PC-3 (cell line): ENCODE measurements around the gene MROH2A. TPM values are rescaled to one million over a fixed set of nuclear protein-coding genes. Genes with fewer than 3 reads are reported as not detected.
A peak's percentile ranks its signal among the peaks of the same experiment; 100 is the strongest.

ENCODE experiments used
- ATAC-seq: fragments of 200-7000 bp; cut with Tn5 transposase; 2 replicates; pipeline ENCODE4 v1.9.1; 2020; ENCODE audit warnings: mild to moderate bottlenecking, moderate library complexity
- BruUV-seq: library from RNA; stranded (reverse); fragments of 400-500 nt; replicated peaks from 2 replicates; lab custom pipeline; 2021; lab: Mats Ljungman, UMichigan
- CTCF ChIA-PET: fragments of 300-600 bp; sonication (Branson Sonifier 250); formaldehyde crosslinking; loops from one replicate; lab custom pipeline; 2022; ENCODE audit warnings: antibody characterized with exemption; lab: Charles Lee
- POLR2A ChIA-PET: fragments of 300-600 bp; sonication (Branson Sonifier 250); formaldehyde crosslinking; loops from one replicate; lab custom pipeline; 2022; ENCODE audit warnings: antibody characterized with exemption; ENCODE audit not compliant: unreplicated experiment; lab: Charles Lee
- DNase-seq: peaks from one replicate; pipeline ENCODE4 v3.0.0-alpha.2; 2015
- H2AFZ ChIP-seq: fragments of 300-600 bp; sonication (generic); 2 replicates; pipeline ENCODE4 v1.6.0; 2016; ENCODE audit warnings: antibody characterized with exemption, low read length
- H3F3A ChIP-seq: fragments of 300-600 bp; sonication (generic); one replicate; pipeline ENCODE4 v1.6.0; 2017; ENCODE audit warnings: antibody characterized with exemption, low read length, control low read depth, mild to moderate bottlenecking; ENCODE audit not compliant: unreplicated experiment
- H3K27ac ChIP-seq: fragments of 300-600 bp; sonication (generic); 2 replicates; pipeline ENCODE4 v1.5.1; 2016; ENCODE audit warnings: mild to moderate bottlenecking, low read length
- H3K27me3 ChIP-seq: fragments of 300-600 bp; sonication (generic); 2 replicates; pipeline ENCODE4 v1.6.1; 2016; ENCODE audit warnings: low read length, mixed read lengths
- H3K36me3 ChIP-seq: fragments of 300-600 bp; sonication (generic); 2 replicates; pipeline ENCODE4 v1.6.1; 2016; ENCODE audit warnings: low read depth, mixed run types, low read length, mixed read lengths
- H3K4me1 ChIP-seq: fragments of 300-600 bp; sonication (generic); 2 replicates; pipeline ENCODE4 v1.5.1; 2016; ENCODE audit warnings: low read length; ENCODE audit not compliant: insufficient read depth
- H3K4me2 ChIP-seq: fragments of 300-600 bp; sonication (generic); 2 replicates; pipeline ENCODE4 v1.6.0; 2016; ENCODE audit warnings: low read length
- H3K4me3 ChIP-seq: fragments of 300-600 bp; sonication (generic); 2 replicates; pipeline ENCODE4 v1.5.1; 2016; ENCODE audit warnings: mild to moderate bottlenecking, low read length, mixed read lengths
- H3K79me2 ChIP-seq: fragments of 300-600 bp; sonication (generic); 2 replicates; pipeline ENCODE4 v1.6.1; 2017; ENCODE audit warnings: low read length, mixed read lengths
- H3K9ac ChIP-seq: fragments of 300-600 bp; sonication (generic); 2 replicates; pipeline ENCODE4 v1.6.0; 2016; ENCODE audit warnings: mild to moderate bottlenecking, low read length
- H3K9me2 ChIP-seq: fragments of 300-600 bp; sonication (generic); replicated peaks from 2 replicates; pipeline ENCODE4 v1.6.1; 2016; ENCODE audit warnings: mixed run types, low read length, mixed read lengths
- H3K9me3 ChIP-seq: fragments of 300-600 bp; sonication (generic); 2 replicates; pipeline ENCODE4 v1.6.1; 2016; ENCODE audit warnings: low read length, mixed read lengths
- H4K20me1 ChIP-seq: fragments of 300-600 bp; sonication (generic); 2 replicates; pipeline ENCODE4 v1.6.1; 2016; ENCODE audit warnings: low read length, mixed read lengths
- EZH2 ChIP-seq: fragments of 300-600 bp; sonication (generic); IDR thresholded peaks from one replicate; pipeline ENCODE4 v1.6.1; 2017; ENCODE audit warnings: antibody characterized with exemption, mild to moderate bottlenecking, low read length; ENCODE audit not compliant: unreplicated experiment
- EZH2phosphoT487 ChIP-seq: fragments of 300-600 bp; sonication (generic); IDR thresholded peaks from 2 replicates; pipeline ENCODE4 v1.6.1; 2018; ENCODE audit warnings: mild to moderate bottlenecking, antibody characterized with exemption, low read length, borderline replicate concordance
- intact Hi-C: fragments of 100-400 bp; cut with micrococcal nuclease; formaldehyde crosslinking; loops from 2 replicates; pipeline ENCODE4 v1.9.0; 2023
- total RNA-seq: library from RNA; depleted of rRNA; stranded (reverse); fragments of >200 nt; gene quantifications from 2 replicates; pipeline ENCODE4 v1.2.3, GENCODE V29; 2014
- TF ChIP-seq, protein P1 (sequence below): fragments of 300-600 bp; sonication (generic); conservative IDR thresholded peaks from 2 replicates; pipeline ENCODE4 v1.5.1; 2017; ENCODE audit warnings: antibody characterized with exemption, low read depth, mild to moderate bottlenecking, low read length

Gene MROH2A
- total RNA-seq, 1 experiment from 2014 or later: not detected

DNA sequence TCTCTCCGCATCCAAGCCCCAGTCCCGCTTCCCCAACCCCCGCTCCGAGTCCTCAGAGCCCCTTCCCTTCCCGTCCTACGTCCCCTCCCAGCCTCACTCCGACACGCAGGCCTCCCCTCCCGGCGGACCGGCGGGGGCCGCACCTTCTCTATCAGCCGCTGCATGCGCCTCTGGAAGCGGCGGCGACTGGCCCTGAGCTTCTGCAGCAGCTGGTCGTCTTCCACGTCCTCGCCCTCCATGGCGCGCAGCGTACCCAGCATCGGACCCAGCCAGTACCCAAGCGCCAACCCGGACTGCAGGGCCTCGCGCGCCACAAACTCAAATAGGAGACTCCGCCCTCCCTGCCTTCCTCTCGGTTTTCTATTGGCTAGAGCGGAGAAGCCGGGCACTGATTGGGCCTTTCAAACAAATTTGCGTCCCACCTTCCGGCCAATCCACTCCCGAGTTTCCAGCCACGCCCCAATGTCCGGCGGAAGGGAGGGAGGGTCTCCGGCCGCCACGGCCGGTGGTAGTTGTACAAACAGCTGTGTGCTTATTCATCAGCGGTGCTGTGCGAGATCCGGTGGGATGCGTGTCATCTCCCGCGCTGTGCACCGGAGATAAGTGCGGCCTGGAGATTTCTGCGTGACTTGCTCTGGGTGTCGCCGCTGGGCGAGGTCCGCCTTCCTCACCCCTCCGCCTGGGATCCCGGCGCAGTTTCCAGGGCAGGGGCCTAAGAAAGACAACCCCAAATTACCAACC is 76.3 kb downstream of the MROH2A start, which contains the start of gene HJURP:
Gene HJURP, minus strand, starts transcription at position 295 of the 741 bp plus-strand sequence. Its CDS starts 35 bp downstream, at position 260.
- ChIA-PET POLR2A (no interaction called here), CTCF (no interaction called here)
- no TSS peak for BruUV-seq
- Histone ChIP-seq H3K27me3 (no peaks in the 10 kb centered on the region), H3K4me1 (peaks cover 26% of the 10 kb centered on the region), H3K9me3 (no peaks in the 10 kb centered on the region), H3K9ac (peak within 1 kb of the TSS; percentile 95), H3K9me2 (no peaks in the 10 kb centered on the region), H3K4me3 (peak within 1 kb of the TSS; percentile 98), H3F3A (no peaks in the 10 kb centered on the region), H3K79me2 (peaks cover 49% of the 10 kb centered on the region), H3K4me2 (peak within 1 kb of the TSS; percentile 93), H4K20me1 (peaks cover 34% of the 10 kb centered on the region), H3K36me3 (peaks cover 40% of the 10 kb centered on the region), H2AFZ (peak within 1 kb of the TSS; percentile 85), H3K27ac (peak within 1 kb of the TSS; percentile 66)
- peak; percentile 88 for ATAC-seq
- intact Hi-C loops: loop anchor here (2.0 to 5.0 kb wide), 3 partner anchors 60 to 372 kb away; no protein-coding TSS in a partner anchor
- no peak for TF ChIP-seq EZH2
- TF ChIP-seq, protein P1, sequence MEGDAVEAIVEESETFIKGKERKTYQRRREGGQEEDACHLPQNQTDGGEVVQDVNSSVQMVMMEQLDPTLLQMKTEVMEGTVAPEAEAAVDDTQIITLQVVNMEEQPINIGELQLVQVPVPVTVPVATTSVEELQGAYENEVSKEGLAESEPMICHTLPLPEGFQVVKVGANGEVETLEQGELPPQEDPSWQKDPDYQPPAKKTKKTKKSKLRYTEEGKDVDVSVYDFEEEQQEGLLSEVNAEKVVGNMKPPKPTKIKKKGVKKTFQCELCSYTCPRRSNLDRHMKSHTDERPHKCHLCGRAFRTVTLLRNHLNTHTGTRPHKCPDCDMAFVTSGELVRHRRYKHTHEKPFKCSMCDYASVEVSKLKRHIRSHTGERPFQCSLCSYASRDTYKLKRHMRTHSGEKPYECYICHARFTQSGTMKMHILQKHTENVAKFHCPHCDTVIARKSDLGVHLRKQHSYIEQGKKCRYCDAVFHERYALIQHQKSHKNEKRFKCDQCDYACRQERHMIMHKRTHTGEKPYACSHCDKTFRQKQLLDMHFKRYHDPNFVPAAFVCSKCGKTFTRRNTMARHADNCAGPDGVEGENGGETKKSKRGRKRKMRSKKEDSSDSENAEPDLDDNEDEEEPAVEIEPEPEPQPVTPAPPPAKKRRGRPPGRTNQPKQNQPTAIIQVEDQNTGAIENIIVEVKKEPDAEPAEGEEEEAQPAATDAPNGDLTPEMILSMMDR: no peak
- TF ChIP-seq EZH2phosphoT487: no peak
- DNase-seq: peak; percentile 97

DNA sequence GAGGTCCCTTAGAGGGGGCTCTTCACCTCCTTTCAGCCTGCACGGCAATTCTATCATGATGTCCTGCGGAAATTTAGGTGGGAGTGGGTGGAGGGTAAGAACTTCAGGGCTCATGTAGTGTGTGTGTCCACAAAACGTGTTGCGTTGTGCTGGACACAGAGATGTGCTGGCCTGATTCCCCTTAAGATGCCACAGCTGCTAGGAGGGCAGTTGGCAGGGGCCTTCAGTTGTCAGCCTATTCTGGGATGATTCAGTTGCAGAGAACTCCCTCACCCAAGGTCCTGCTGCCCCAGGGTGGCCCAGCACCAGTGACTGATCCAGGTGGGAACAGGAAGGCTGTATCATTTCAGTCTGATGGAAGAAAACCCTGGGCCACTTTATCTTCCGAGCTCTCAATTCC is 77.2 kb downstream of the MROH2A start:
- peaks cover 31% of the 10 kb centered on the region for H3K36me3 ChIP-seq

More for the DNA sequence above, 77.2 kb downstream of the MROH2A start:
- no peak overlapping the region for H3K9ac ChIP-seq
- TF ChIP-seq, protein P1: no peak
- TF ChIP-seq EZH2 (no peak), EZH2phosphoT487 (no peak)
- CTCF ChIA-PET: no interaction called here
- H3K27me3 ChIP-seq: no peaks in the 10 kb centered on the region
- intact Hi-C loops: loop anchor here (2.0 kb wide), 1 partner anchor 59 kb away; no protein-coding TSS in a partner anchor
- peak overlapping the region; percentile 98; the same call in 1 of the 2 replicates for H3K4me3 ChIP-seq
- peaks cover 26% of the 10 kb centered on the region for H4K20me1 ChIP-seq
- DNase-seq (no peak), ATAC-seq (no peak)
- peak overlapping the region; percentile 93 for H3K4me2 ChIP-seq
- H2AFZ ChIP-seq: peak overlapping the region; percentile 85; the same call in 1 of the 2 replicates
- H3K27ac ChIP-seq: peak overlapping the region; percentile 66
- no TSS peak for BruUV-seq
- H3K9me3 ChIP-seq: no peaks in the 10 kb centered on the region
- peaks cover 40% of the 10 kb centered on the region for H3K79me2 ChIP-seq
- peaks cover 26% of the 10 kb centered on the region for H3K4me1 ChIP-seq
- no peaks in the 10 kb centered on the region for H3K9me2 ChIP-seq
- no peaks in the 10 kb centered on the region for H3F3A ChIP-seq
- POLR2A ChIA-PET: interaction anchor here (0.6 kb wide), 1 partner anchor 290 kb away, joined by 11 read pairs; no protein-coding TSS in a partner anchor
